H1 (cell line): ENCODE measurements around the gene CLCA1. TPM values are rescaled to one million over a fixed set of nuclear protein-coding genes. Genes with fewer than 3 reads are reported as not detected.

Experiments used
- CTCF ChIA-PET: fragments of 300-600 bp; sonication (Branson Sonifier 250); formaldehyde crosslinking; loops from one replicate; lab custom pipeline; 2021; ENCODE audit not compliant: partially characterized antibody; lab: Charles Lee
- POLR2A ChIA-PET: fragments of 300-600 bp; sonication (Branson Sonifier 250); formaldehyde crosslinking; loops from one replicate; lab custom pipeline; 2021; ENCODE audit warnings: inconsistent platforms; ENCODE audit not compliant: partially characterized antibody; lab: Charles Lee
- DNase-seq, 2 experiments: peaks; one replicate each; pipeline versions ENCODE4 v3.0.0 to v3.0.0-alpha.2; 2010 to 2022; ENCODE audit warnings: low spot score in 2 of 2, low read depth in 1 of 2, mixed read lengths in 1 of 2
- FAIRE-seq: peaks from 2 replicates; lab custom pipeline; 2011; peaks lifted over from hg19 to GRCh38; lab: Jason Lieb, UNC
- H2AFZ ChIP-seq: 2 replicates; pipeline ENCODE4 v1.8.1; 2012; ENCODE audit warnings: low read length, inconsistent platforms
- H2AK5ac ChIP-seq: 2 replicates; pipeline ENCODE4 v1.6.1; 2013; ENCODE audit warnings: low read depth, low read length
- H2BK120ac ChIP-seq: replicated peaks from 2 replicates; pipeline ENCODE3; 2013; ENCODE audit warnings: low read depth, low read length, inconsistent platforms
- H2BK12ac ChIP-seq: 2 replicates; pipeline ENCODE4 v1.6.1; 2013; ENCODE audit warnings: low read depth, low read length
- H2BK15ac ChIP-seq: 2 replicates; pipeline ENCODE4 v1.6.1; 2013; ENCODE audit warnings: low read length
- H2BK20ac ChIP-seq: 2 replicates; pipeline ENCODE4 v1.6.1; 2013; ENCODE audit warnings: low read length
- H2BK5ac ChIP-seq: 2 replicates; pipeline ENCODE4 v1.6.1; 2013; ENCODE audit warnings: low read depth, low read length
- H3K14ac ChIP-seq: 2 replicates; pipeline ENCODE4 v1.6.1; 2013; ENCODE audit warnings: inconsistent platforms; ENCODE audit not compliant: insufficient read length
- H3K18ac ChIP-seq: 2 replicates; pipeline ENCODE4 v1.6.1; 2013; ENCODE audit warnings: low read length; ENCODE audit errors: extremely low read depth
- H3K23ac ChIP-seq: 2 replicates; pipeline ENCODE4 v1.6.1; 2013; ENCODE audit warnings: inconsistent platforms; ENCODE audit not compliant: insufficient read length
- H3K23me2 ChIP-seq: 2 replicates; pipeline ENCODE4 v1.6.1; 2013; ENCODE audit warnings: low read depth, low read length
- H3K27ac ChIP-seq: 2 replicates; pipeline ENCODE4 v1.6.1; 2011; ENCODE audit warnings: low read depth, low read length, inconsistent platforms
- H3K27me3 ChIP-seq, 4 experiments: replicated peaks in 1 of 4; 1 replicate in 1 of 4; 2 replicates in 3 of 4; pipeline versions ENCODE4 v1.6.1 to v1.8.1; 2011 to 2013; ENCODE audit warnings: low read length in 3 of 4, mild to moderate bottlenecking in 3 of 4, inconsistent platforms in 2 of 4, mixed read lengths in 2 of 4, moderate library complexity in 1 of 4; ENCODE audit not compliant: control insufficient read depth in 3 of 4, insufficient read depth in 3 of 4; ENCODE audit errors: extremely low read depth in 1 of 4
- H3K36me3 ChIP-seq, 4 experiments: 2 replicates each; pipeline versions ENCODE4 v1.6.1 to v1.8.1; 2011 to 2013; ENCODE audit warnings: mild to moderate bottlenecking in 4 of 4, low read length in 3 of 4, moderate library complexity in 2 of 4, control low read depth in 1 of 4, inconsistent platforms in 1 of 4; ENCODE audit not compliant: insufficient read depth in 4 of 4, control insufficient read depth in 2 of 4
- H3K4ac ChIP-seq: replicated peaks from 2 replicates; pipeline ENCODE3; 2013; ENCODE audit warnings: low read length, low read depth, mixed read lengths, inconsistent platforms; ENCODE audit not compliant: insufficient read length
- H3K4me1 ChIP-seq, 4 experiments: replicated peaks in 1 of 4; 1 replicate in 1 of 4; 2 replicates in 3 of 4; pipeline versions ENCODE4 v1.6.1 to v1.8.1; 2011 to 2013; ENCODE audit warnings: low read length in 3 of 4, inconsistent platforms in 2 of 4, mixed read lengths in 1 of 4; ENCODE audit not compliant: insufficient read depth in 4 of 4, control insufficient read depth in 3 of 4
- H3K4me2 ChIP-seq, 2 experiments: 2 replicates each; pipeline versions ENCODE4 v1.6.1 to v1.8.1; 2011 to 2013; ENCODE audit warnings: low read depth in 2 of 2, low read length in 2 of 2, control low read depth in 1 of 2, inconsistent platforms in 1 of 2, mild to moderate bottlenecking in 1 of 2; ENCODE audit not compliant: insufficient read depth in 1 of 2
- H3K4me3 ChIP-seq, 4 experiments: fragments of 200-600, 300-600 bp in 1 of 4; sonication (generic), shearing (Covaris generic), sonication (Bioruptor Twin) in 1 of 4; 2 replicates each; pipeline versions ENCODE4 v1.5.1 to v1.8.1; 2011 to 2016; ENCODE audit warnings: low read length in 4 of 4, low read depth in 3 of 4, control low read depth in 2 of 4, inconsistent platforms in 2 of 4, mild to moderate bottlenecking in 2 of 4, mixed read lengths in 1 of 4, moderate library complexity in 1 of 4; ENCODE audit not compliant: insufficient read depth in 2 of 4; ENCODE audit errors: extremely low read depth in 1 of 4
- H3K56ac ChIP-seq: replicated peaks from 2 replicates; pipeline ENCODE3; 2013; ENCODE audit warnings: low read depth, mild to moderate bottlenecking, mixed read lengths, low read length, inconsistent platforms; ENCODE audit not compliant: insufficient read length
- H3K79me1 ChIP-seq: 2 replicates; pipeline ENCODE4 v1.6.1; 2013; ENCODE audit warnings: low read depth, low read length, control low read depth
- H3K79me2 ChIP-seq, 2 experiments: 2 replicates each; pipeline versions ENCODE4 v1.6.1 to v1.8.1; 2012 to 2013; ENCODE audit warnings: low read length in 2 of 2, mild to moderate bottlenecking in 2 of 2, inconsistent platforms in 1 of 2; ENCODE audit not compliant: insufficient read depth in 2 of 2, control insufficient read depth in 1 of 2
- H3K9ac ChIP-seq, 4 experiments: replicated peaks in 1 of 4; 1 replicate in 1 of 4; 2 replicates in 3 of 4; pipeline versions ENCODE4 v1.6.1 to v1.8.1; 2011 to 2013; ENCODE audit warnings: low read depth in 3 of 4, low read length in 3 of 4, control low read depth in 2 of 4, mild to moderate bottlenecking in 2 of 4, moderate library complexity in 2 of 4, inconsistent platforms in 1 of 4; ENCODE audit errors: extremely low read depth in 1 of 4
- H3K9me3 ChIP-seq, 2 experiments: 2 replicates each; pipeline versions ENCODE4 v1.6.1 to v1.8.1; 2012 to 2013; ENCODE audit warnings: mild to moderate bottlenecking in 2 of 2, moderate library complexity in 2 of 2, control low read depth in 1 of 2, inconsistent platforms in 1 of 2, low read depth in 1 of 2, low read length in 1 of 2, mixed read lengths in 1 of 2; ENCODE audit not compliant: insufficient read depth in 2 of 2
- H4K20me1 ChIP-seq, 2 experiments: replicated peaks in 1 of 2; 2 replicates each; pipeline versions ENCODE3 to v1.8.1; 2011 to 2013; ENCODE audit warnings: inconsistent platforms in 2 of 2, low read length in 2 of 2, mild to moderate bottlenecking in 1 of 2; ENCODE audit not compliant: insufficient read depth in 2 of 2, control insufficient read depth in 1 of 2
- H4K5ac ChIP-seq: 2 replicates; pipeline ENCODE4 v1.6.1; 2013; ENCODE audit warnings: low read length, low read depth, mixed read lengths, inconsistent platforms; ENCODE audit not compliant: insufficient read length
- H4K8ac ChIP-seq: 2 replicates; pipeline ENCODE4 v1.8.0; 2013; ENCODE audit warnings: mild to moderate bottlenecking, moderate library complexity, low read length, inconsistent platforms; ENCODE audit not compliant: insufficient read depth; ENCODE audit errors: extremely low read depth
- H4K91ac ChIP-seq: replicated peaks from 2 replicates; pipeline ENCODE3; 2013; ENCODE audit warnings: low read length, mixed read lengths, inconsistent platforms; ENCODE audit not compliant: insufficient read length
- ATF2 ChIP-seq: IDR thresholded peaks from 2 replicates; pipeline ENCODE4 v1.6.1; 2012; ENCODE audit warnings: low read length, inconsistent platforms
- BCL11A ChIP-seq, 2 experiments: IDR thresholded peaks; one replicate each; pipeline ENCODE4 v1.6.1; 2011; ENCODE audit warnings: low read depth in 2 of 2, low read length in 2 of 2, mild to moderate bottlenecking in 2 of 2
- BRCA1 ChIP-seq: IDR thresholded peaks from 2 replicates; pipeline ENCODE4 v1.6.1; 2012; ENCODE audit warnings: low read depth, low read length, improper control_type of control experiment
- CHD2 ChIP-seq: IDR thresholded peaks from 2 replicates; pipeline ENCODE4 v1.6.1; 2012; ENCODE audit warnings: low read length, improper control_type of control experiment
- FOSL1 ChIP-seq: IDR thresholded peaks from 2 replicates; pipeline ENCODE4 v1.6.1; 2011; ENCODE audit warnings: mild to moderate bottlenecking, low read depth, low read length, moderate library complexity; ENCODE audit not compliant: insufficient read depth
- GABPA ChIP-seq: IDR thresholded peaks from 2 replicates; pipeline ENCODE4 v1.6.1; 2011; ENCODE audit warnings: mild to moderate bottlenecking, low read length, moderate library complexity, borderline replicate concordance; ENCODE audit not compliant: insufficient read depth
- JUND ChIP-seq: IDR thresholded peaks from 2 replicates; pipeline ENCODE4 v1.6.1; 2011; ENCODE audit warnings: mild to moderate bottlenecking, improper control_type of control experiment, low read length
- PHF8 ChIP-seq: fragments of 200-600 bp; sonication (generic); conservative IDR thresholded peaks from 2 replicates; pipeline ENCODE4 v1.7.1; 2012; ENCODE audit warnings: low read depth, mild to moderate bottlenecking, inconsistent platforms, low read length, moderate library complexity
- POLR2AphosphoS5 ChIP-seq: IDR thresholded peaks from 2 replicates; pipeline ENCODE4 v1.6.1; 2011; ENCODE audit warnings: low read depth, low read length
- POU5F1 ChIP-seq: IDR thresholded peaks from 2 replicates; pipeline ENCODE4 v1.6.1; 2011; ENCODE audit warnings: low read depth, mild to moderate bottlenecking, low read length, moderate library complexity
- SP2 ChIP-seq: IDR thresholded peaks from 2 replicates; pipeline ENCODE4 v1.6.1; 2012; ENCODE audit warnings: mild to moderate bottlenecking, low read length, inconsistent platforms
- WGBS, 2 experiments: shearing (Covaris generic) in 1 of 2; methylation state at CpG; one replicate each; pipeline versions ENCODE4 v1.1.6 to v1.1.7; 2013 to 2015; ENCODE audit warnings: low lambda C conversion rate in 2 of 2, mixed read lengths in 2 of 2, inconsistent platforms in 1 of 2, low coverage in 1 of 2, missing lambda C conversion rate in 1 of 2; ENCODE audit not compliant: insufficient replicate concordance in 2 of 2, insufficient coverage in 1 of 2, insufficient read length in 1 of 2; ENCODE audit errors: extremely low coverage in 1 of 2, missing lambda C conversion rate in 1 of 2; 5-methylcytosine and 5-hydroxymethylcytosine counted together
- polyA plus RNA-seq, 7 experiments: library from polyadenylated mRNA; depleted of rRNA in 3 of 7; stranded (reverse) in 5 of 7; unstranded in 2 of 7; fragments of >200 nt in 5 of 7; fragments of 200-250 nt in 2 of 7; gene quantifications; 1 replicate in 5 of 7; 2 replicates in 1 of 7; 4 replicates in 1 of 7; pipeline versions ENCODE4 v1.2.1 to v1.2.3, GENCODE V29; 2011 to 2013; ENCODE audit warnings: missing spikeins in 2 of 7, mixed read lengths in 2 of 7
- total RNA-seq: library from RNA; stranded (reverse); fragmentation: NEBNext Ultra II Directional; extraction: Animal tissue kit (Norgen Biotek cat#: 25700); gene quantifications from 2 replicates; pipeline ENCODE4 v1.2.1, GENCODE V29; 2021

CLCA1 gene
- total and polyA plus RNA-seq, 2 of the 8 experiments (the other 6 are each of a cell fraction or from before 2014, with no cell fraction given), result not detected

GRCh38 chr1:86477682-86478081 lies 9.0 kb downstream of the CLCA1 start:
- Histone ChIP-seq H3K4me3 (no peak overlapping the region), H3K9ac (no peak overlapping the region), H2AFZ (no peak overlapping the region), H2BK120ac (no peak overlapping the region), H3K27me3 (no peaks in the 10 kb centered on the region), H4K8ac (no peak overlapping the region), H3K9me3 (no peaks in the 10 kb centered on the region), H3K56ac (no peak overlapping the region), H3K4ac (no peak overlapping the region), H3K23ac (no peak overlapping the region), H3K23me2 (no peaks in the 10 kb centered on the region), H3K14ac (no peak overlapping the region), H3K79me2 (no peaks in the 10 kb centered on the region), H4K20me1 (no peaks in the 10 kb centered on the region), H4K5ac (no peak overlapping the region), H3K36me3 (no peaks in the 10 kb centered on the region), H3K18ac (no peak overlapping the region), H3K27ac (no peak overlapping the region), H2BK12ac (no peak overlapping the region), H3K79me1 (no peaks in the 10 kb centered on the region), H2BK20ac (no peak overlapping the region), H3K4me1 (0 out of 7 replicates have a peak, but pooled peaks cover 0 to 3% (median 0%) of the 10 kb centered on the region in 4 experiments), H2BK5ac (no peak overlapping the region), H3K4me2 (no peak overlapping the region), H2AK5ac (no peak overlapping the region), H2BK15ac (no peak overlapping the region), H4K91ac (no peak overlapping the region)
- FAIRE-seq (no peak), DNase-seq (no peak)
- POLR2A ChIA-PET, result no interaction called here
- WGBS, 2 experiments, result 92% methylated on average over 4 of the region's 4 CpGs; no CpG with 5 or more reads in 1 of the 2 experiments
- CTCF ChIA-PET, result interaction anchor here (6.1 kb wide), 1 partner anchor 10 kb away, joined by 49 read pairs; no protein-coding TSS in a partner anchor
- no peak for TF ChIP-seq POLR2AphosphoS5
- no peak for TF ChIP-seq CHD2
- TF ChIP-seq ATF2, result no peak
- no peak for TF ChIP-seq GABPA
- no peak for TF ChIP-seq BCL11A (IDR thresholded peaks at IDR 0.05; ENCODE audit: low read depth in 2 of 2, low read length in 2 of 2)
- no peak for TF ChIP-seq POU5F1
- TF ChIP-seq PHF8, result no peak
- no peak for TF ChIP-seq FOSL1
- no peak for TF ChIP-seq JUND
- no peak for TF ChIP-seq BRCA1
- TF ChIP-seq SP2, result no peak
